ENCODE results near the gene CMSS1.

GRCh38 chr3:99774467-99774866 is 43.2 kb upstream of the CMSS1 start:
- TF ChIP-seq CTCF (IDR thresholded peaks at IDR 0.05) (no peak), EZH2 (IDR thresholded peaks at IDR 0.05; ENCODE audit: borderline replicate concordance, insufficient read depth, low read depth, low read length, poor library complexity, severe bottlenecking) (no peak)

All from B cell (primary cell).